Limb (tissue), 2 donors: Measurements from ENCODE around the gene PGM5.

Experiments used
- DNase-seq, 2 donors: peaks; one replicate each; pipeline ENCODE4 v3.0.0-alpha.2; 2016; ENCODE audit errors: extremely low spot score in 2 of 2

Gene PGM5

DNA sequence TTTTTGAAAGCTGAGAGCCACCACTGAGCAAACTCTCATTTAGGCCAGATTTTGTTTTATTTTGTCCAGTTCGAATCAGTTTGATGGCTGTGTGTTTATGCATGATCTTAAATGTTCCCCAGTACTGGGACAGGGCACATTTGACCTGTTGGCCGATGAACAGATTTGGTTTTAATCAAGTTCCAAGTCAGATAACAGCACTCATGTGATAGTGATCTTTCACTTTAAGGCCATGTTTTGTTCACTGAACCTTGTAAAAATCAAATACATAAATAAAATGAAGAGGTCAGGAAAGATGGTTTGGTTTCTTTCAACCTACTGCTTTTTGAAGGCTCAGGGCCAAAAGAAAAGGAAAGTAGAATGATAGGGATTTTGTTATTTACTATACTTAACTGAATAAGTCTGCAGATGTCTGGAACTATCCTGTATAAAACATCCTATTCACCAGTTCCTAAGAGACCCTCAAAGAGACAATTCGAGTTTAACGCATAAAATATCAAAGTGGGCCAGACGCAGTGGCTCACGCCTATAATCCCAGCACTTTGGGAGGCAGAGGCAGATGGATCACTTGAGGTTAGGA is 77.2 kb downstream of the PGM5 start:
- DNase-seq: no peak

DNA sequence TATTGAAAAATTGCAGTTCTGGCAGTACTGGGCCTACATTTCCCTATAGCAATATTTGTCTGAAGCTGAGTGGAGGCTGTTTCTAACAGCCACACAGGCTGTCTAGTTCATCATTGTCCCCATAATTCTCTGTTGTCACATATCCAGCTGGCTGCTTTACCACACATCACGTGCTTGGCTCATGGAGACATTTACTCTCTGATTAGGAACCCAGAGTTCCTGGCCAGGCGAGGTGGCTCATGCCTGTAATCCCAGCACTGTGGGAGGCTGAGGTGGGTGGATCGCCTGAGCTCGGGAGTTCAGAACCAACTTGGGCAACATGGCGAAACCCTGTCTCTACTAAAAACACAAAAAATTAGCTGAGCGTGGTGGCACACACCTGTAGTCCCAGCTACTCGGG is 81.4 kb downstream of the PGM5 start:
- no peak for DNase-seq

DNA sequence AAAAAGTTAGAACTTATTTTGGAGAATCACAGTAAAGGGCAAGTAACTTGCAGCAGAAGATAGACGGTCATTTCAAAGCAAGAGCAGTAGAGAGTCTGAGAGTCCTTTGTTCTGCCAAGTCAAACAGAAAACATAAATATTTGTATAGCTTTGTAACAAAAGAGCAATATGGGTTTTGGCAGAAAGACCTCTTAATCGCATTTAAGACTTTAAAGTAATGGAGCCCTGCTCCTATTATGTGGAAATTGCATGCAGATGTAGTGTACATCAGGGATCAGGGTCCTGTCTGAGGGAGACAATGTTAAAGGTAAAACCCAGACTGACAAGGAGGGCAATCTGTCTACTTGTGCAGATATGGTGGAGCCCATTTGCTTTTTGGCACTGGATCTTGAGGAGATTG is 87.2 kb downstream of the PGM5 start:
- DNase-seq: no peak

DNA sequence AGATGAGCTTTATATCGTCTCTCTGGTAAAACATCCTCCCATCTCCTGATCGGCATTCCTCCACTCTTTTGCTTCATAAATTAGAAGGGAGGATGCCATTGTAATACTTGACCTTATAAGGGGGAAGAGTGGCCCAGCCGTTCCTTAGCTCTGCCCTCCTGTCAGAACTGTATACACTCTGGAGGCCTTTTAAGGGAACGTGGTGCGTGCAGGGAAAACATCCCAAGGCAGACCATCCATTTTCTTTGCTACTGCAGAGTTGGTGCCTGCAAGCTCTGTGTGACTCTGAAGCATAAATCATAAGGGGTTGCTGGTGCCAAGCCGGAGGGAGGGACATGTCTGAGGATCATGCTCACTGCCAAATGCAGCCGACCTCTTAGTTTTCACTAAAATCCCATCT is 90.4 kb downstream of the PGM5 start:
- no peak for DNase-seq

DNA sequence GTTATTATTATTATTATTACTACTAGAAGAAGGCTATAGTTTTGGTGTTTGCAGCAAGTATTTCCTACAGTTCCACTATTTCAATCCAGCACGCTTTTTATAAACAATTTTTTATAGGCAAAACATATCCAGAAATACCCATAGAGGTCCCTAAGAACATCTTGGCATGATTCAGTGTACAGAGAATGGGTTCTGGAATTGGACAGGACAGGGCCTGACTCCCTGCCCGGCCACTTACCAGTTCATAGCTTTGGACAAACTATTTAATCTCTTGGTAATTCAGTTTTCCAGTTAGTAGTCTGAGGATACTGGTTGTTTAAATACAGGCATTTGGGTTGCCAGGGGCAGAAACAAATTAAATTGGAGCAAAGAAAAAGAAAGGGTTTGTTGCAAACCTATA is 91.2 kb downstream of the PGM5 start:
- DNase-seq: no peak

DNA sequence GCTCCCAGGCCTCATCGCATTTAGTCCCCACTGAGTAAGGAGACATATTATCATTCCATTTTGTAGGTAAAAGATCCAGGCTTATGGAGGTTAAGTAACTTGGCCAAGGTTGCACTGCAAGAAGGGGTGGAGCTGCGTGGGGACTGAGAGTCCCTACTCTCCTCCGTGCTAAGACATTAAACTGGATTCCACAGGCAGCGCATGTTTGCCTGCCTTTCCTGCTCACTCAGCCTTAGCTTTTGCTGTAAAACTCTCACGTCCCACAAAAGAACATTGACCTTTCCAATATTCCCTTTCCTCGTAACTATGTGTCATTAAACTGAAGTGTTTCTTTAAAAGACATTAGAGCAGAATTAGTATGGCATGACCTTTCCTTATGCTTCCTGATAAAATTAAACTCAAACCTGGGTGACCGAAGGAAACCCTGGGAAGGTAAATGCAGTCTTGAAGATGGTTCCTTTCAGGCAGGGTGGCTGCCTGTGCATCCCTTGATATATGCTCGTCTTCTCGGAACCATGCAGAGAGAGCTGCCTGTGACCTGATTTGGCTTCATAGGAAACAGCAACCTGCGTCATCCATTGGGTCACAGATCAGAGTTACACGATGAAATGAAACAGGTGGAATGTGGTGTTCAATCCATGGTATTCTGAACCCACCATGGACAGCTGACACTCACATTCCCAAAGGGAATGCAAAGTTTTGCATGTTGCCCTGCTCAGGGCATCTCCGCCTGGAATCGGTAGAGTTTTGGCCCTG is 98.3 kb downstream of the PGM5 start:
- DNase-seq: no peak

DNA sequence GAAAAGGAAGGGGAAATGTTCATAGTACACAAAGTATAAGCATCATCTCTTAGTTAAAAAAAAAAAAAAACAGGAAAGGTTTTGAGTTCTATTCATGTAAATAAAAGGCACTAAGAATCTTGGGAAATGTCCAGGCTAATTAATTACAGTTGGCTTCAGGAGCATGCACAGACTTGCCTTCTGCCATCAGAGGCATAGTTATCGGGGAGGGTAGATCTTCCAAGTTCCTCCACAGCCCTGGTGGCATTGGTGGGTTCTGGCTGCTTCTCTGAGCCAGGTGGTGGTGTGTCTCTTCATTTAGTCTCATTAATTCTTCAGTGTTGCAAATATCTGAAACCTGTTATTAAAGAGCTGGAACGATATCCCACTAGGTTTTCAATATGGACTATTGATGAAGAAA is 99.0 kb downstream of the PGM5 start:
- DNase-seq: no peak

DNA sequence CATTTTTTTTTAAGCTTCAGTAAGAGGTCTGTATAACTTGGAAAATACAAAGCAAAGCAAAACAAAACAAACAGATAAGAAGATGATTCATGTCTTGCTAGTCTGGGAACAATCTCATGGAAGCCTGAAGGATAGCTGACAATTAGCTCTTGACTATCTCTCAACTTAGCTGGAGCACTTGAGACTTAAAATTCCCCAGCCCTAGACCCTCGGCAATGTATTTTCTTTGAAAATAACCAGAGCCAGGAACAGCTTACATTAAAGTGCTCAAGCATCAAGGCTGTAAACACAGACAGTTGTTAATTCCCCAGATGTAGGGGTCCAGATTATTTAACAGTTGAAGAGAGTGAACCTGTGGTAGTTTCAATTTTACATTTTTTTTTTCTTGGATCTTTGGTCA is 101.4 kb downstream of the PGM5 start:
- no peak for DNase-seq

DNA sequence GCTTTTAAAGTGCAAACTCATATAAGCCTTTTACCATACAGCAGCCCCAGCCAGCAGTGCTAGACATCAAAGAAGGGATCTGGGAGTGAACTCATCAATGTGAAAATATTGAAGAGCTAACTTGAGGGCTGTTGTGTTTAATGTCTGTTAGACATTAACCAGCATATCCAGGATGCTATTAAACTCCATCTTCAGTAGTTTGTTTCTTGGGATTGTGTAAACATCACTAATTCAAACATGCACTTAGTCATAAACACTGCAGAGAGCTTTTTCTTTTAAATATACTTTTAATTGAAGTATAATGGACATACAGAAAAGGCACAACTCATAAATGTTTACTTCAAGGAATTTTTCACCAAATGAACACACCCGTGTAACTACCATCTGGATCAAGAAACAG is 102.5 kb downstream of the PGM5 start:
- no peak for DNase-seq

DNA sequence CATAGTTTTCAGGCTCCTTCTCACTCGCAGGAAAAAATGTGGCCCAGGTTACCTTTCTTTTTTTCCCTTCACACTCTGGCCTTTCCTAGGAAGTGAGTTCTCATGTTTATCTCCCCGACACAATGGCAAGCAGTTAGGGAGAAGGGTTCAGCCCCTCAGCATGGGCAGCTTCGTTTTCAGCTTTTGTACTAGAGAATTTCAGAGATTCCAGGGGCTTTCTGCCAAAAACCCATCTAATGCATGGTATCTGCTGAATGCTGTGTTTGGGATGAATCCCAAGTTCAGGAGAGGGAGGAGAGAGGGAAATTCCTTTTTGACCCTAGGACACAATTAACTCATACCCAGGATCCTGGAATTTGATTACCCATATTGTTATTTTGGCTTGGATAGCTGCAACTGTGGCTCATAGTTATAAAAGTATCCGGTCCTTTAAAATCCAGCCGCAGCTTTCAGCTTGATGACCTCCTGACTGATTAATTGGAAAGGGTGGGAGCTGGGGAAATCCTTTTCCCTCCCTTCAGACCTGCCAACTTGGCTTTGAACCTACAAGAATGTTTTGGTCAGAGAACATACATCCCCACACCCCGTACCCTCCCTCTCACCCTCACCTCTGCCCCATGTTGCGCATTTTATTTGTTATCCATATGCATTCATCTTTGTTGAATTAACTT is 105.8 kb downstream of the PGM5 start:
- DNase-seq: peak in 1 of 2 donors; percentile 32

DNA sequence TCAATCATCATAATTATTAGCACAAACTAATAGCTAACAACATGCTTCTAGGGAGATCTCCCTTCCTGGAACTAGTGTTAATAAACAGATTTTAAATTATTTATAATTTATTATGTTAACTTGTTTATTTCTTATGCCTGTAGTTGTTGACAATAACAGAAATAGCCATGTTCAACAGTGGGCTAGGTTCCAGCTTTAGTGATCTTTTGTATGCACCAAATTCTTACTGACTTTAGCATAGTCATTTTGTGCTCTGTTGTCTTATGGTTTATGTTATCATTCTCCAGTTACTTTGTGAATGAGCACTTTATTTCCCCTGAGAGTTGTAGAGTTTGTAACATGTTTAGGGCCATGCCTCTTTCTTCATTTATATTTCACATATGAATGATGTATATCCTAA is 113.7 kb downstream of the PGM5 start:
- DNase-seq: no peak

DNA sequence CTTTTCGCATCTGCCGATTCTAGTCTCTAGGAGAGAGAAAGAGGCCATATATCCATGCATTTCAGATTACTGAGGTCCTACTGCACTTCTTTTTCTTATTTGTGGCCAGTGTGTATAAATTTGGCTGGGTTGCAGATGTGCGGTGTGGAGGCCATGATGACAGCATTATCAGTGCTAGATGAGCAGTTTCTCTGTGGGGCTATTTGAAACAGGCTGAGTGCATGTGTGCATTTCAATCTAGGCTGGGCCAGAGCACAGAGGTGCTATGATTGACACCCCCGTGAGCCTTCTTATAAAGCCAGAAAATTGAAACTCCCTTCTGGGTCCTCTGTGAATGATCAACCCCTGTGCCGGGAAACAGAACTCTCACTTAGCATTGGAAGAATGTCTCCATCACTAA is 114.2 kb downstream of the PGM5 start:
- no peak for DNase-seq

DNA sequence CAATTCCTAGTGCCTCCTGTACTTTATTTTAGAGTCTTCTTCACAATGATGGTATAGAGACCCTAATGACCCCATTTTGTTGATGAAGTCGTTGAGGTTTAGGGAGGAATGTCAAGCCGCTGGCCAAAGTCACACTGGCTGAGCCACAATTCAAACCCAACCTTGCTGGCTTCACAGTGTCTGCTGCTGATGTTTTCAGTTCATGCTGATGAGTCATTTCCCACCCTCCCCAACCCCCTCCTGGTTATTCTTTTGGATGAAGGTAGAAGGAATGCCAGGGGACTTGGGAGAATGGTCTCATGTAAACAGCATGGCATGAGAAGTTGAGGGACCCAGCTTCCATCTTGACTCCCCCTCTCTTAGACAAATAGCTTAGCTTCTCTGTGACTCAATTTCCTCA is 115.7 kb downstream of the PGM5 start:
- no peak for DNase-seq

DNA sequence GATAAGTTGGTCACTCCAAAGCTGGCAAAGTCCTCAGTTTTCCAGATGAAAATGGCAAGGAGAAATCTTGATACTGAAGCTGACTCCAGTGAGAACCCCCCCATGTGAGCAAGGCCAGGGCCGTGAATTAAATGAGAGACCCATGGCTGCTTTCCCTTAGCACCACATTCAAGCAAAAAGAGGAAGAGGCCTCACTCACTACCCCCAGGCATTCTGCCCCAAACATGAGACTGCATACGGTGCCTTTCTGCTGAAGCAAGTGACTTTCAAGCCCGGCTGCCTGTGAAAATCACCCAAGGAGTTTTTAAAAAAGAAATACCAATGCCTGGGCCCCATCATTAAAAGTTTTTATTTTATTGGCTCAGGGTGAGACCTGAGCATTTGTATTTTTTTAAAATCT is 117.4 kb downstream of the PGM5 start:
- DNase-seq: no peak

DNA sequence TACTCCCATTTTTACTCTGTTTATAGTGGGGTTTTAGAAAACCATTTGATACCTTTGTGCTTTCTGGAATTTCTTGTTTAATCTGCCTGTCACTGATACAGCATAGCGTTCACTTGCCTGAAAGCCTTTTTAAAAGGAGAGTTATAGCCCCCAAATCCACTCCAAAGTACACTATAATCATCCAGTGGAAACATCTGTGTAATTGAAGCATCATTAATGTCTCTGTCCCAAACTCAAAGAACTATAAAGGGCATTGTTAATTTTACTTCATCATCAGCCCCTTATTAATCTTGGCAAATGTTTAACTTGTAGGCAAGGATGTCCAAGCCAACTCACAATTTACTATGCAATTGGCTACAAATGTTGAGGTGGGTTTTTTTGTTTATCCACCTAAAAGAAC is 120.0 kb downstream of the PGM5 start:
- DNase-seq: no peak

DNA sequence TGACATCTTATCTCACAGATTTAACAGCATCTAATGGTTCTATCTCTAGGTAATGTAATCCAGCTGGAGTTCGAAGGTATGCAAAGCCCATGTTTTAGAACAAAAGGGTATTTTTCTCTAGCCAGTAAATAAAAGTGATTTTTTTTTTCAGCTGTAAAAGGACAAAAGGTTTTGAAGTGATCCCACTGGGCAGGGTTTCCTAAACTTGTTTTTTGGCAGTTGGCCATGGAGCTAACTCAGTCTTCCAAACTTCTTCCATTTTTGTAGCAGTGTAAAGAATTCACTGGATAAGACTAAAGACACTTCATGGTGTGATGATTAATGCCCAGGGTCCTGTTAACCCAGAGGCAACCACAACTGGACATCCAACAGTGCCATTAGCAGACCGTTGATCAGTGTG is 120.4 kb downstream of the PGM5 start:
- DNase-seq: no peak

DNA sequence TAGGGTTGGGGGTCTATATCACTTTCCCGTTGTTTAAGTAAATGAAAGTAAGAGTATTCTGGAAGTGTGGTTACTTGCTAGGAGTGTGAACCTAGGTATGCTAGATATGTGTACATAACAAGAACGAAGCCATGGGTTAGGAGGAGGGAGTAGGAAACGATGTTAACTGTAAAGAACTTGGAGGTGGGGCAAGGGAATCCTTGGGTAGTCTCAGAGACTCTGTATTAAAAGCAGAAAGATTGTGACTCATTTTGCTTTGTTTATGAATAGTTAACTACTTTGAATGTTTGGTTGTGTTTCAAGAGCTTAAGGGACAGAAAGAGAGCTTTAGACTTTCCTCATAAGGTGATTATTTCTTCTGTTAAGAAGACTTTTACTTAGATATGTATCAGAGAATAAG is 124.4 kb downstream of the PGM5 start:
- DNase-seq: no peak

DNA sequence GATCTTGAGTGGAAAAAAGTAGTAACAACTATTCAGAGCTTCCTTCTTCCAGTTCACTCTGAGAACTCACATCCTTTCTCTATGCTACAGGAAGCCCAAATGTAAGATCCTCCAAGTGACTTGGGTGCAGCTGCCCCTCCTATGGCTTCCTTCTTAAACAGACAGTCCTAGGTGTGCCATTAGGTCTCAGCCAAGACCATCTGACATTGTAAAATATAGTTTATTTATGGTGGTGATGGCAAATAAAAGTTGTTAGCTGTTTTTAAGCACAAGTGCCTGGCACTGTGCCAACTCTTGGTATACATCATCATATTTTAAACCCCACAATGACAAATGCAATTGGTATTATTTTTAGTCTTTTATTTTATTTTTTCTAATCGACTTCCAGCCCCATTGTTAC is 126.1 kb downstream of the PGM5 start:
- no peak for DNase-seq

DNA sequence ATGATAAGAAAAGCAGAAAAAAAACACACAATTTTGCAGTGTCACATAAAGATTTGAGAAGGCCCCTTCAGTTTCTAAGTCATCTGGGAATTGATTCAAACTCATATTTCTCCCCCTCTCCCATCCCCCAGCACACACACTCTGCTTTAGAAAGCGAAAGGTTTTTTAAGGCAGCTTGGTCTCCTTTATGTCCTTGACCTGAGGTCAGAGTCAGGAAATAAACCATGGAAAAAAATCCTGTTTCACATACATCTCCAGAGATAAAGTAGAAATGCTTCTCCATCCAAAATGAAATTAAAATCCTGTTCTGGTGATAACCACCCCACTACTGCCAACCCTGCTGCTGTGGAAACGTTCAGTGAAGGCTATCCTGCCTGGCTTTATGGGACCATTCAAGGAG is 131.7 kb downstream of the PGM5 start:
- DNase-seq: no peak

DNA sequence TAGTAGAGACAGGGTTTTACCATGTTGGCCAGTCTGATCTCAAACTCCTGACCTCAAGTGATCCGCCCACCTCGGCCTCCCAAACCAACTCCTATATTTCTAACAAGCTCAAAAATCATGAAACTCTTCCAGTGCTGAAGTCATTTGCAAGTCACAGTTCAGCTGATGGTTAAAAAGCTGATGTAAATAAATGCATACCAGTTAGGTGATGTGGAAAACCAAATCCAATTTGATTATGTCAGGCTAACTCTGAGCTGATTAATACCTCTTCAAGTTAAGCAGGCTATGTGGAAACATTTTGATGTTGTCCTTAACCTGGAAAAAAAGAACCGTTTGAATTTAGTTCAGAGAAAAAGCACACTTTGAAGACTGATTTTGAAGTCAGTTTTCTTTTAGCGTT is 133.2 kb downstream of the PGM5 start:
- DNase-seq: no peak

DNA sequence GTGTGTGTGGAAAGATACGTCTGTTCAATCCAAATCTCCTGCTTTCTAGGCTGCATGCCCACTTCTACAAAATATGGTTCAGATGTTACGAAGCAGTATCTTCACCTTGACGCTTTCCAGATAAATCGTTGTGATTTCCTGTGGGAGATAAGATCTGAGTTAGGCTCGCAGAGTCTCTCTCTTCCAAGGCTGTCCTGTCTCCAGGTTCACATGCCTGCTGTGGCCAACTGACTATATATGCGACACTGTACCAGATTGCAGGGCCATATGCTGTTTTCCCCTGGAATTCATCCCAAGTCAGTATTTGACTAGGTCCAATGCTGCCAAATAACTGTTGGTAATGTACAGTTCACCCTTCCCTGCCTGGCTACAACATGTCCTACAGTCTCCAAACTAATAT is 136.4 kb downstream of the PGM5 start:
- no peak for DNase-seq

DNA sequence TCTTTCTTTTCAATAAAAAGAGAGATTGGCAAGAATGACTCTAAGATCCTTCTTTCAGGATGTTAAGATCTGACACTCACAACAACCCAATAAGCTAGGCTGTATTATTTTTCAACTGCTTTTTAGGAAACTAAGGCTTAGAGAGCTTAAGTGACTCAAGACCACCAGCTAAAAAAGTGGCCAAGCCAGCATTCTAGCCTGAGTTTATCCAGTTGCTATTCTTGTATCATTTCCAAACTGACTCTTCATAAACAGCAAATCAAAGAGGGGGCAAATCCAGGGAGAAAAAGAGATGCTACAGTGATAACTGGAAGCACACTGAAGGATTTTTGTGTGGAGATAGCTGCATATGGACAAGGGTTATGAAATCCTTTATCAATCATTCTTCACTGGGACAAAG is 137.1 kb downstream of the PGM5 start:
- no peak for DNase-seq

DNA sequence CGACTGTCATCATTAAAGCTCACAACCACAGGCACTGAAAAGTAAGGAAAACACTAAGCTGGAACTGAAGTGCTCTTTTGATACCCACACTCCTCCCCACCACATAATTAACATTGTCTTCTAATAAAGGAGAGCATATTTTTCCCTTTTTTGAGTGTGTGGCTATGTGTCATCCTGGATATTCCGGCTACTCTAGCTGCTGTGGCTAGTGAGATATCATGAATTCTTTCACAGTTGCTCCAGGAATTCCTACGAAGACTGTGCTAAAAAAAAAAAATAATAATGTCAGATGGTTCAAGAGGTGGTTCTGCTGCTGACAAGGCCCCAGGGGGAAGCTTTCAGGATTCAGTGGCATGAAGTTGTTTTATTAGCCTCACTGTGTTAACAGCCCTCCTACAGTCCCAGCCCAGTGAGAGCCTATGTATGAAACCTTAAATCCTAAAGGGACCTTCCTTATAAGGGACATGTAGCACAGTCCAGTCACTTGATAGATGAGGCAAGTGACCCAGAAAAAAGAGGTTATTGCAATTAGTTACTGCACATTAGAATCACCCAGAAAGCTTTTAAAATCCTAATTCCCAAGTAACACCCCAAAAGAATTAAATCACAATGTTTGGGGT is 137.7 kb downstream of the PGM5 start:
- no peak for DNase-seq
